Activated T-helper 17 cell treated with anti-CD3 and anti-CD28 coated beads, Interleukin-2, amount 50 U/mL, for 72 hours (primary cell): ENCODE data around the gene CTDP1. TPM values are rescaled to one million over a fixed set of nuclear protein-coding genes. Genes with fewer than 3 reads are reported as not detected.

Experiments
- ATAC-seq: fragments of 150-1000 bp; cut with Tn5 transposase; replicated peaks from 2 replicates; pipeline ENCODE4 v1.10.0; 2021; ENCODE audit warnings: mild to moderate bottlenecking, moderate library complexity
- H3K27ac Mint-ChIP-seq: one replicate; pipeline ENCODE4 v1.8.0; 2022; ENCODE audit warnings: mixed read lengths
- H3K27me3 Mint-ChIP-seq: one replicate; pipeline ENCODE4 v1.8.0; 2022; ENCODE audit warnings: mixed read lengths
- H3K36me3 Mint-ChIP-seq: one replicate; pipeline ENCODE4 v1.8.0; 2022; ENCODE audit warnings: low read depth, mild to moderate bottlenecking, mixed read lengths
- H3K4me1 Mint-ChIP-seq: one replicate; pipeline ENCODE4 v1.8.0; 2022; ENCODE audit warnings: mixed read lengths
- H3K4me3 Mint-ChIP-seq: one replicate; pipeline ENCODE4 v1.8.0; 2022; ENCODE audit warnings: mild to moderate bottlenecking, mixed read lengths
- H3K9me3 Mint-ChIP-seq: one replicate; pipeline ENCODE4 v1.8.0; 2022; ENCODE audit warnings: mixed read lengths
- total RNA-seq, 2 donors: library from RNA; stranded (reverse); gene quantifications; one replicate each; pipeline ENCODE4 v1.2.3, GENCODE V29; 2022

CTDP1 gene
- total RNA-seq, 2 donors from 2014 or later, result 38.8 to 48.5 TPM

DNA sequence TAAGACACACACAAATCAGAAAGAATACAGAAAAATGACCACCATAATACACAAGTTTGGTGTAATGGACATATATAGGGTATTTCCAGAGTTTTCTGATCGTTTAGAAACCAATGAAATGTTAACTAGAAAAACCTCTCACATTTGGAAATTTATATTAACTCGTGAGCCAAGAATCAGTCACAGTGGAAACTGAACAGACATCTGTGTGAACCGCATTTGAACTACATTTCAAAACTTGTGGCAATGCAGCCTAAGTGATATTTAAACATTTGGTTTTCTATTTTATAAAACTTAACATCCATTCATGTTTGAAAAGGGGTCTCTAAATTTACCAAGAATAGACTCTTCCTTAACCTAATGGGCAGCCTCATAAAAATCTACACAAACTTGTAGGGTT is 89.1 kb downstream of the CTDP1 start:
- H3K36me3 Mint-ChIP-seq, result no peaks in the 10 kb centered on the region
- H3K4me1 Mint-ChIP-seq, result no peaks in the 10 kb centered on the region
- no peak overlapping the region for H3K4me3 Mint-ChIP-seq
- H3K27ac Mint-ChIP-seq, result no peak overlapping the region
- no peak for ATAC-seq
- peaks cover 23% of the 10 kb centered on the region for H3K27me3 Mint-ChIP-seq
- H3K9me3 Mint-ChIP-seq, result peaks cover 12% of the 10 kb centered on the region

DNA sequence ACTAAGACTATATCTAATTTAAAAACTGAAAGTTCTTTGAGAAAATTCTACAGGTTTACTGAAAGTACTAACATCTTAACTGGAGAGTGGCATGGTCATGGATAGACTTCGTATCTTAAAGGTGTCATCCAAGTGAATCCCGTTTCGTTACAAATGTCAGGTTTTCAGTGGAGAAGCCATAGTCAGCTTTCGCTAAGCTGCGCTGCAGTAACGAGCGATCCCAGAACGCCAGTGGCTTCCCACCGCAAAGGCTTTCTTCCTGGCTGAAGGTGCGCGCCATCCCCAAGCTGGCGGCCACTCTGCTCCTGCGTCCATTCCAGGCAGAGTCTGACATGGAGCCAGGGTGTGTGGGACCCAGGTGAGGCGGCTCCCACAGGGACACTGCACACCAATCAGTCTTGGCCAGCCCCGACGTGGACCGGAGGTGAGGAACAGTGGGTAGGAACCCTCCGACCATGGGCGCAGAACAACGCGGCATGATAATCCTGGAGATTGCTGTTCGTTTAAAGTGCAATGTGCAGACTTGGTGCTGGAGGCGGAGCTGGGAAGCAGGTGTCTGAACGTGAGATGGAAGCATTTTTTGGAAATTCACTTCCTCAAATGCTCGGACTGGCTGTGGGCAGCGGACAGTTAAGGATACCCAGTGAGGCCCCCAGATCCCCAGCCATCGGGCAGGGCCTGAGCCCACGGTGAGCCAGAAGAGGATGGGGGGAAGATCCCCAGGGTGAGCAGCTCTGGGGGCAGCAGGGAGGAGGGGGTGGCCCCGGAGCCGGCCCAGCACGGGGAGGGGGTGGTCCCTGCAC is 90.3 kb downstream of the CTDP1 start:
- ATAC-seq, result no peak
- no peaks in the 10 kb centered on the region for H3K4me1 Mint-ChIP-seq
- peaks cover 23% of the 10 kb centered on the region for H3K27me3 Mint-ChIP-seq
- no peak overlapping the region for H3K4me3 Mint-ChIP-seq
- H3K9me3 Mint-ChIP-seq, result peaks cover 12% of the 10 kb centered on the region
- H3K27ac Mint-ChIP-seq, result no peak overlapping the region
- H3K36me3 Mint-ChIP-seq, result no peaks in the 10 kb centered on the region

DNA sequence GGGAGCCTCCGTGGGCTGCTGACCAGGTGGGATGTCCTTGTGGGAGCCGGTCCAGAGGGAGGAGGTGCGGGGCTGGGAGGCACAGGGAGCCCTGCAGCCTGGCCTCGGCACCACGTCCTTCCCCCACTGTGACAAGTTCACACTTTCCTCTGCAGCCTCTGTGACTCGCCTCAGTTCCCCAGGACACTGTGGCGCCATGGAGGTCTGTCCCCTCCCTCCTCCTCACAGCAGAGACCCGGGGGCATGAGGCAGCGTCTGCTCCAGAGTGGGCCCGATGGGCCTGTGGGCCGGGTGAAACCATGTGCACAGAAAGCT is 90.9 kb downstream of the CTDP1 start:
- H3K4me3 Mint-ChIP-seq, result no peak overlapping the region
- peaks cover 12% of the 10 kb centered on the region for H3K9me3 Mint-ChIP-seq
- no peak for ATAC-seq
- peaks cover 23% of the 10 kb centered on the region for H3K27me3 Mint-ChIP-seq
- H3K27ac Mint-ChIP-seq, result no peak overlapping the region
- no peaks in the 10 kb centered on the region for H3K36me3 Mint-ChIP-seq
- H3K4me1 Mint-ChIP-seq, result no peaks in the 10 kb centered on the region

DNA sequence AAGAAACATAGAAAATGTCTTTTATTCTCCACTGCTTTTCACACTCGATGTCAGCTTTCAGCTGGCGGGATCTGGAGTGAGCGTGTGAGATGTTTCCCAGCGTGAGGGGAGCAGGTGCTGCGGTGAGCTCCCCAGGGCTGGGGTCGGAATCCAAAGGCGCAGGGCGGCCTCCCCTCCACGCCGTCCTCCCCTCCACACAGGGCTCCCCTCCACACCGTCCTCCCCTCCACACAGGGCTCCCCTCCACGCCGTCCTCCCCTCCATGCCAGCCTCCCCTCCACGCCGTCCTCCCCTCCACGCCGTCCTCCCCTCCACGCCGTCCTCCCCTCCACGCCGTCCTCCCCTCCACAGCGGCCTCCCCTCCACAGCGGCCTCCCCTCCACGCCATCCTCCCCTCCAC is 91.2 kb downstream of the CTDP1 start:
- H3K4me3 Mint-ChIP-seq, result no peak overlapping the region
- H3K4me1 Mint-ChIP-seq, result no peaks in the 10 kb centered on the region
- ATAC-seq, result no peak

DNA sequence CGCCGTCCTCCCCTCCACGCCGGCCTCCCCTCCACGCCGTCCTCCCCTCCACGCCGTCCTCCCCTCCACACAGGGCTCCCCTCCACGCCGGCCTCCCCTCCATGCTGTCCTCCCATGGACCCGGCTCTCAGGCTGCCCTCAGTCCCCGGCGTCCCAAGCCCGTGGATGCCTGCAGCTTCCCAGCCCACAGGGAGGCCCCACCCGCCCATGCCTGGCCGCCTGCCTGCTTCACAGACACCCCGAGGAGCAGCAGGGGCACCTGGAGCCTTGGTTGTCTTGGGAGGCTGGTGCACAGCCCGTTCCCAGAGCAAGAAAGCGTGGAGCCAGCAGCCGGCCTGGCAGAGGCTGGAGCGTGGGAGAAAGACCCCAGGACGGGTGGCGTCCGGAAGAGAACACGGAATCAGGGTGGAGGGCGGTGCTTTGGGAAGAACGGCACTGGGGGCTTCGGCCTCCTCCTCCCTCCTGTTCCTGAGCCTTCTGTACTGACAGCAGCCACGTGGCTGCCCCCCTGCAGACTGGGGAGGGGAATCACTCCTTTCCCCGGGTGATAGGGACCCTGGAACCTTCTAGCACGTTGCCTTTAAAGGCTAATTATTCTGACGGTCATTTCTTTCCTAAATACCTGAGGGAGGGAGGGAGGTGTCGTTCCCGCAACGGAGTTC is 92.0 kb downstream of the CTDP1 start:
- no peak for ATAC-seq
- Mint-ChIP-seq H3K4me3 (no peak overlapping the region), H3K4me1 (no peaks in the 10 kb centered on the region), H3K36me3 (no peaks in the 10 kb centered on the region), H3K27me3 (peaks cover 23% of the 10 kb centered on the region), H3K9me3 (peaks cover 12% of the 10 kb centered on the region), H3K27ac (no peak overlapping the region)

More for the DNA sequence above, 91.2 kb downstream of the CTDP1 start:
- no peak overlapping the region for H3K27ac Mint-ChIP-seq
- peaks cover 23% of the 10 kb centered on the region for H3K27me3 Mint-ChIP-seq
- no peaks in the 10 kb centered on the region for H3K36me3 Mint-ChIP-seq
- H3K9me3 Mint-ChIP-seq, result peaks cover 12% of the 10 kb centered on the region

DNA sequence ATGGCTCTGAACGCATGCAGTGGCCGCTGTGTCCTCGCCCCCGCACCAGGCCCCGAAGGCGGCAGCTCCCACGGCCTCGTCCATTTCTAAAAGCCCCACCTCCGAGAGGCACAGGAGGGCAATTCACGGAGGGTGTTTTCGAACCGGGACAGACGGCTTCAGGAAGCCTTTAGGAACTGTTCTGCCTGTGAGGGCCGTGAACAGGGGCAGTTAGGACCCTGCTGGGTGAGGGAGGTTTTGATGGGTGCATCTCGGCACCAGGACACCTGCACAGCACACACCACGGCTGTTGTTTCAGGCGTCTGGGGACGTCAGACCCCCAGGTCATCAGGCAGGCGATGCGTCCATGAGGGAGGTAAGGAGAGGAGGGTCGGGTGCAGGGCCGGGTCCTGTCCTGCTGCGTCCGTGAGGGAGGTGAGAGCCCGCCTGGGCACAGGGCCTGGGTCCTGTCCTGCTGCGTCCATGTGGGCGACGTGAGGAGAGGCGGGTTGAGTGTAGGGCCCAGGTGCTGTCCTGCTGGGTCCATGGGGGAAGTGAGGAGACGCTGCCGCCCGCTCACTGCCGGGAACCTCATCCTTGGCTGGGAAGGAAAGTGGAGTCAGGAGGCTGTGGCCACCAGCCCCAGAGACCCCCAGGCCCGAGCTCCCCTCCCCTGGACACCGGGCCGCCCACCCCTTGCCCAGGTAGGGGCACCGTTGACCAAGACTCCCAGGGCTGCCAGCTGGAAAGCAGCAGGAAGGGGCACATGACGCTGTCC is 92.7 kb downstream of the CTDP1 start:
- ATAC-seq, result no peak
- H3K27ac Mint-ChIP-seq, result no peak overlapping the region
- H3K36me3 Mint-ChIP-seq, result no peaks in the 10 kb centered on the region
- peaks cover 20% of the 10 kb centered on the region for H3K27me3 Mint-ChIP-seq
- peaks cover 11% of the 10 kb centered on the region for H3K9me3 Mint-ChIP-seq
- H3K4me1 Mint-ChIP-seq, result no peaks in the 10 kb centered on the region
- H3K4me3 Mint-ChIP-seq, result no peak overlapping the region

DNA sequence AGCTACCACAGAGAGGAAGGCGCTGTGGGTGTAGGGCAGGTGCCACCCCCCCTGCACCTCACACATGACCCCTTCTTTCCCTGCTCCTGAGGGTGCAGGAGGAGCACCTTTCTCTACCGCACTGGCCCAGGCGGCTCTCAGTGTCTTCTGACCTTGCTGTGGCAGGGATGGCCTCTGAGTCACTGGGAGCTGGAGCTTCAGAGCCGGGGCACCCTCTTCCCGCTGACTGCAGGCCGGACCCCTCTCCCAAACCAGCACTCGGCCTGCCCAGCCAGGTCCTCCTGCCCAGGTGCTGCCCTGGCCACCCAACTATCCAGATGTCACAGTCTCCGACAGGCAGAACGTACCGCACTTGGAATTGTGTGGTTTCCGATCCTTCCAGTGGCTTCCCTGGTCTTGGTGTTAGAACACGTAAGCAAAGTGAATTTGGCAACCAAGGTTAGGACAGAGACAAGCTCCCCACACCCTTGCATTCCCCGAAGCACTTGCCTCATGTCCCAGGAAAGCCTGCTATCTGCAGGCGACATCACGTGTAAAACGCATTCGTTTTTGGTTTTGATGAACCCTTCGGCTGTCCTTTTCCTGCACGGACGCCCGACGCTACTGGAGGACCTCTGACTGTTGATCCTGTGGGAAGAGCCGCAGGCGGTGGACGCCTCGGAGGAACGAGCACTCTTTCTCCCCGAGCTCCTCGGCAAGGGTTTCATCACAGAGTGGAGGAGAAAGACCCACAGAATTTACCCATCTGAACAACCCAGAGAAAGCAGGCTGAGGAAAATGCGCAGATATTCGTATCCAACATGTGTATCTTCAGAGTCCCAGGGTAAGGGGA is 93.5 kb downstream of the CTDP1 start:
- no peak overlapping the region for H3K4me3 Mint-ChIP-seq
- H3K4me1 Mint-ChIP-seq, result no peaks in the 10 kb centered on the region
- peaks cover 3% of the 10 kb centered on the region for H3K9me3 Mint-ChIP-seq
- H3K36me3 Mint-ChIP-seq, result no peaks in the 10 kb centered on the region
- H3K27me3 Mint-ChIP-seq, result peaks cover 13% of the 10 kb centered on the region
- H3K27ac Mint-ChIP-seq, result no peak overlapping the region
- ATAC-seq, result no peak

DNA sequence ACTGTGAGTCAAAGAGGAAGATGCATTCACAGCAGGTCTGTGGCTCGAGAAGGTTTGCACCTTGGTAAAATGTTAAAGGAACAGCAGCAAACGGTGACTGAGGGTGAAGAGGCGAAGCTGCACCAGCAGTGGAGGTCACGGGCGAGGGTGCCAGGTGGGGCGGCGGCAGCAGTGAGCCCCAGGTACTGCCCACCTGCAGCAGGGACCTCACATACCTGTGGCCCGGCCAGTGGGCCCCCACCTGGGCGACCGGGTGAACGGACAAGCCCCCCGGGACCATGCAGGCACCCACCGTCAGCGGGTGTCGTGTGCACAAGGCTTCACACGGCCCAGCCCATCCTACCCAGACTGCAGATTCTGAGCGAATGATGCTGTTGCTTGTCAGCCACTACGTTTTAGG is 94.5 kb downstream of the CTDP1 start:
- Mint-ChIP-seq H3K27ac (no peak overlapping the region), H3K4me1 (no peaks in the 10 kb centered on the region), H3K27me3 (peaks cover 9% of the 10 kb centered on the region), H3K36me3 (no peaks in the 10 kb centered on the region), H3K4me3 (no peak overlapping the region), H3K9me3 (no peaks in the 10 kb centered on the region)
- no peak for ATAC-seq

DNA sequence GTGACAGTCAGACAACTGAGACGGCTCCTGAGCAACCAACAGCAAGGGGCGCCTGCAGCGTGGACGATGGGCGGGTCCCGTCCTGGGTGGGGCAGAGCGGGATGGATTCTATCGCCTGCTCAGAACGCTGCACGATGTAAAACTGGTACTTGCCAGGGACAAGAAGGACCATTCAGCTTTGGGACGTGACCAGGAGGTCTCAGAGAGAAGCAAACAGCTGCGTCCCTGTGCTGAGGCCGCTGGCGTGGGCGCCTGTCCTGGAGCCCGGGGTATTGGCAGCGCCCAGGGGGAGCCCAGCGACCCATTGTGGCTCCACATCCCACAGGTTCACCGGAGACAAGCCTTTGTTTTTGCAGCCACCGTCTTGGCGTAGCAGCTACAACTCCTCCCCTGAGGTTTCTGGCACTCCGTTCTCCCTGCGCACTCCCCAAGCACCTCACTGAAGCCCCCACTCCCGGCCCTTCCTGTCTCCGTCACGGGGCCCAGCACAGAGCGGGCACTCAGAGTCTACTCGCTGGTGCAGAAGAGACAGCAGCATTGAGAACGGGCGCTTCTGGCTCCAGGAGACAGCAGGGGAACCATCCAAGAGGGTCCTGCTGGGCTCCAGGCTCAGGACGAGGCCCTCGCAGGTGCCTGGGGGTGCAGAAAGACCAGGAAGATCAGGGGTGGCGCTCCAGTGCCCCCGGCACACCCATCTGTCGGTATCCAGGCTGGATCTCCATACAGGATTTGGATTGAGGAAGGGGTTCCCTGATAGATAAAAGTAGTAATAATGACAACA is 96.0 kb downstream of the CTDP1 start:
- ATAC-seq, result no peak
- Mint-ChIP-seq H3K4me1 (no peaks in the 10 kb centered on the region), H3K27me3 (peaks cover 7% of the 10 kb centered on the region), H3K4me3 (no peak overlapping the region), H3K27ac (no peak overlapping the region), H3K36me3 (no peaks in the 10 kb centered on the region), H3K9me3 (no peaks in the 10 kb centered on the region)

DNA sequence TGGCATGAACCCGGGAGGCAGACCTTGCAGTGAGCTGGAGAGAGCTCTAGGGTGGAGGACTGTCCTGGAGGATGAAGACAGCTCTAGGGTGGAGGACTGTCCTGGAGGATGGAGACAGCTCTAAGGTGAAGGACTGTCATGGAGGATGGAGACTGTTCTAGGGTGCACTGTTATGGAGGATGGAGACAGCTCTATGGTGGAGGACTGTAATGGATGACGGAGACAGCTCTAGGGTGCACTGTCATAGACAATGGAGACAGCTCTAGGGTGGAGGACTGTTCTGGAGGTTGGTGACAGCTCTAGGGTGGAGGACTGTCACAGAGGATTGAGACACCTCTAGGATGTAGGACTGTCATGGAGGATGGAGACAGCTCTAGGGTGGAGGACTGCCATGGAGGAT is 97.1 kb downstream of the CTDP1 start:
- H3K4me3 Mint-ChIP-seq, result no peak overlapping the region
- no peaks in the 10 kb centered on the region for H3K4me1 Mint-ChIP-seq
- H3K27me3 Mint-ChIP-seq, result peaks cover 7% of the 10 kb centered on the region
- no peak for ATAC-seq
- no peaks in the 10 kb centered on the region for H3K36me3 Mint-ChIP-seq
- no peaks in the 10 kb centered on the region for H3K9me3 Mint-ChIP-seq
- no peak overlapping the region for H3K27ac Mint-ChIP-seq

DNA sequence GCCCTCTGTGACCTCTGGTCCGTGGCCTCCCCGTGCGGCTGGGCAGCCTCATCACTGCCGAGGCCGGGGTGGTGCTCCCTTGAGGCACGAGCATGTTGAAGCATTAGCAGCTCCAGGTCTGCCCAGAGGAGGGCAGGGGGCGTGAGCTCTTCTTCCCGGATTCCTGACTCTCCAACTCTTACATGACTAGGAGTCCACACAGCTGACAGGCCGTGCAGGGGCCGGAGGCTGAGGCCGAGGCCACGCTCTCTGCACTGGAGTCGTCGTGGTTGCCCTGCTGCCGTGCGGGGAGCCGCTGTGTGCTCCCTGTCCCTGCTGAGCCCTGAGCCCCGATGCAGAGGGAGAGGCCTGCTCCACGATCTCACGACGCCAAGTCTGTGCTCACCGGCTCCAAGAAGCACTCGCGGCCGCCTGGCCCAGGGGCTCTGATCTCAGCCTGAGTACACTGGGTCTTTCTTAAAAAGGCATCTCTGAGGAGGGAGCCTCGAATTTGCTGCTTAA is 98.7 kb downstream of the CTDP1 start:
- Mint-ChIP-seq H3K4me1 (no peaks in the 10 kb centered on the region), H3K27ac (no peak overlapping the region), H3K4me3 (no peak overlapping the region), H3K9me3 (no peaks in the 10 kb centered on the region), H3K27me3 (peaks cover 2% of the 10 kb centered on the region), H3K36me3 (no peaks in the 10 kb centered on the region)
- ATAC-seq, result no peak

DNA sequence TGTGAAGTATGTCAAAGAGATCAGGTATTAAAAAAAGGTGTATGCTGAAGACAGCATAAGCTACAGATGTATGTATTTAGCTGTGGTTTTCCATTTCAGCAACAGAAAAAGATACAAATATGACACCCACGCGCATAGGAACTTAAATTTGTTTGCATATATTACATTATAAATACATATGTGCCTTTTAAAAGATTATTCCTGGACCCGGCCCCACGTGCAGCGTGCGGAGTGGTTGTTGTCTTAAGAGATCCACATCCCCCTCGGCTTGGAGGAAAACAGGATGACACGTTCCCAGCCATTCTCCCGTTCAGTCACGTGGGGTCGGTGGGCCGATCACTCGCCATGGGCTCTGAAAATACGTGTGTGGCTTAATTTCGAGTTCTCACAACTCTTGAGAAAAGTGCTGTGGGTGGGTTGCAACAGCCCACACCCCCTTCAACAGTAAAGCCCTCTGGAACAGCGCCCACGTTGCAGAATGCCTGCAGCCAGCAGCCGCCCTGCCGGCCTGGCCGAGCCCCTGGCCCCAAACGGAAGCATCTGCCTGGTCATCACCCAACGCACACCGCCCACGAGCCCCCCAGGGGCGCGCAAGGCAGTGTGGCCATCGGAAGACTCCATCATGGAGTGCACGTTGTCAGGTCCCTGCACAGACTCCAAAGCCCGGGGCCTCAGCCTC is 99.6 kb downstream of the CTDP1 start:
- H3K9me3 Mint-ChIP-seq, result no peaks in the 10 kb centered on the region
- no peak for ATAC-seq
- H3K27me3 Mint-ChIP-seq, result peaks cover 3% of the 10 kb centered on the region
- H3K27ac Mint-ChIP-seq, result no peak overlapping the region
- H3K36me3 Mint-ChIP-seq, result no peaks in the 10 kb centered on the region
- H3K4me1 Mint-ChIP-seq, result no peaks in the 10 kb centered on the region
- no peak overlapping the region for H3K4me3 Mint-ChIP-seq

DNA sequence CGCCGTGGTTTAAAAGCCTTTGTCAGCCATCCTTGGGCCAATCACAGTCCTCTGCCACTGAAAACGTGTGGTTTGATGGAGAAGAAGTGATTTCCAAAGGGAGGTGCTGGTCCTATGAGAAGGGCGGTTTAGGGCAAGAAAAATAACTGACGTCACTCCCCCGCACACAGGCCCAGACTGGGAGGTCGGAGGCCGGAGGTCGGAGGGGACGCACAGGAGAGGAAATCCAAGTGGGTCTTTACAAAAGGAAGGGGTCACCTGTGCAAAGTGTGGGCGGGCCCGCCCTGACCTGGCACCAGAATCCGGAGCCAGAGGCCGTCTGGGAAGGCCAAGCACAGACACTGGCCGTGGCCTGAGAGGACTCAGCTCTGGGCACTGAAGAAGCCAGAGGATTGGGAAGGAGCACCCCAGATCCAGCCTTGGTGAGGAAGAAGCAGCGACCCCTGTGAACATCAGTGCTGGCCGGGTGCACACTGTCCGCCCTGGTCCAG is 100.1 kb downstream of the CTDP1 start:
- H3K4me3 Mint-ChIP-seq, result no peak overlapping the region

More for the DNA sequence above, 100.1 kb downstream of the CTDP1 start:
- no peak for ATAC-seq
- H3K9me3 Mint-ChIP-seq, result no peaks in the 10 kb centered on the region
- peaks cover 6% of the 10 kb centered on the region for H3K27me3 Mint-ChIP-seq
- no peaks in the 10 kb centered on the region for H3K4me1 Mint-ChIP-seq
- H3K27ac Mint-ChIP-seq, result no peak overlapping the region
- no peaks in the 10 kb centered on the region for H3K36me3 Mint-ChIP-seq
